Activated naive CD8-positive, alpha-beta T cell (primary cell): Measurements from ENCODE around the gene RPL36.

Source experiments
- H3K27ac Mint-ChIP-seq: one replicate; pipeline ENCODE4 v1.8.0; 2021; ENCODE audit warnings: mixed read lengths
- H3K27me3 Mint-ChIP-seq: one replicate; pipeline ENCODE4 v1.8.0; 2021; ENCODE audit warnings: mixed read lengths
- H3K36me3 Mint-ChIP-seq: one replicate; pipeline ENCODE4 v1.8.0; 2021; ENCODE audit warnings: mixed read lengths
- H3K4me1 Mint-ChIP-seq: one replicate; pipeline ENCODE4 v1.8.0; 2021; ENCODE audit warnings: low read depth, mixed read lengths
- H3K4me3 Mint-ChIP-seq: one replicate; pipeline ENCODE4 v1.8.0; 2021; ENCODE audit warnings: mild to moderate bottlenecking, mixed read lengths
- H3K9me3 Mint-ChIP-seq: one replicate; pipeline ENCODE4 v1.8.0; 2021; ENCODE audit warnings: low read depth, mixed read lengths

Gene RPL36

GRCh38 chr19:5690125-5690954, at the start of gene RPL36:
RPL36 (plus strand) TSS chr19:5690295; CDS start chr19:5690508, 213 bp downstream.
- Mint-ChIP-seq H3K27ac (peak within 1 kb of the TSS; percentile 96), H3K4me1 (peaks cover 19% of the 10 kb centered on the region), H3K36me3 (peaks cover 6% of the 10 kb centered on the region), H3K9me3 (no peaks in the 10 kb centered on the region), H3K4me3 (peak within 1 kb of the TSS; percentile 97), H3K27me3 (no peaks in the 10 kb centered on the region)

- Mint-ChIP-seq H3K4me1 (peaks cover 40% of the 10 kb centered on the region), H3K27me3 (no peaks in the 10 kb centered on the region), H3K27ac (peak overlapping the region; percentile 35), H3K9me3 (no peaks in the 10 kb centered on the region), H3K4me3 (no peak overlapping the region), H3K36me3 (no peaks in the 10 kb centered on the region)
Observed at GRCh38 chr19:5641171-5641570, 48.9 kb upstream of the RPL36 start.

GRCh38 chr19:5642204-5642603, 47.9 kb upstream of the RPL36 start:
- no peaks in the 10 kb centered on the region for H3K27me3 Mint-ChIP-seq
- peaks cover 46% of the 10 kb centered on the region for H3K4me1 Mint-ChIP-seq
- peaks cover 6% of the 10 kb centered on the region for H3K36me3 Mint-ChIP-seq
- H3K9me3 Mint-ChIP-seq, result no peaks in the 10 kb centered on the region
- peak overlapping the region; percentile 64 for H3K27ac Mint-ChIP-seq
- H3K4me3 Mint-ChIP-seq, result no peak overlapping the region

- H3K36me3 Mint-ChIP-seq, result peaks cover 7% of the 10 kb centered on the region
- no peaks in the 10 kb centered on the region for H3K9me3 Mint-ChIP-seq
- H3K27ac Mint-ChIP-seq, result no peak overlapping the region
- no peaks in the 10 kb centered on the region for H3K27me3 Mint-ChIP-seq
- H3K4me3 Mint-ChIP-seq, result no peak overlapping the region
- H3K4me1 Mint-ChIP-seq, result peaks cover 39% of the 10 kb centered on the region
Observed at GRCh38 chr19:5643060-5643459, 47.0 kb upstream of the RPL36 start.

- Mint-ChIP-seq H3K9me3 (no peaks in the 10 kb centered on the region), H3K4me3 (no peak overlapping the region), H3K36me3 (peaks cover 7% of the 10 kb centered on the region), H3K27ac (no peak overlapping the region), H3K4me1 (peaks cover 39% of the 10 kb centered on the region), H3K27me3 (no peaks in the 10 kb centered on the region)
Observed at GRCh38 chr19:5644037-5644436, 46.1 kb upstream of the RPL36 start.

- H3K27me3 Mint-ChIP-seq, result no peaks in the 10 kb centered on the region
- H3K36me3 Mint-ChIP-seq, result peaks cover 9% of the 10 kb centered on the region
- H3K9me3 Mint-ChIP-seq, result no peaks in the 10 kb centered on the region
- peak overlapping the region; percentile 50 for H3K27ac Mint-ChIP-seq
- H3K4me1 Mint-ChIP-seq, result peaks cover 34% of the 10 kb centered on the region
- H3K4me3 Mint-ChIP-seq, result no peak overlapping the region
Observed at GRCh38 chr19:5645409-5645808, 44.7 kb upstream of the RPL36 start.

- H3K4me1 Mint-ChIP-seq, result peaks cover 30% of the 10 kb centered on the region
Observed at GRCh38 chr19:5646703-5647102, 43.4 kb upstream of the RPL36 start.

GRCh38 chr19:5648464-5648863, 41.6 kb upstream of the RPL36 start:
- Mint-ChIP-seq H3K4me1 (peaks cover 22% of the 10 kb centered on the region), H3K27ac (no peak overlapping the region), H3K4me3 (no peak overlapping the region), H3K36me3 (peaks cover 11% of the 10 kb centered on the region), H3K9me3 (no peaks in the 10 kb centered on the region), H3K27me3 (no peaks in the 10 kb centered on the region)

More at GRCh38 chr19:5646703-5647102, 43.4 kb upstream of the RPL36 start:
- peak overlapping the region; percentile 16 for H3K27ac Mint-ChIP-seq
- H3K4me3 Mint-ChIP-seq, result no peak overlapping the region
- peaks cover 9% of the 10 kb centered on the region for H3K36me3 Mint-ChIP-seq
- no peaks in the 10 kb centered on the region for H3K9me3 Mint-ChIP-seq
- no peaks in the 10 kb centered on the region for H3K27me3 Mint-ChIP-seq

- Mint-ChIP-seq H3K36me3 (peaks cover 11% of the 10 kb centered on the region), H3K27ac (no peak overlapping the region), H3K4me3 (no peak overlapping the region), H3K9me3 (no peaks in the 10 kb centered on the region), H3K27me3 (no peaks in the 10 kb centered on the region), H3K4me1 (peaks cover 6% of the 10 kb centered on the region)
Observed at GRCh38 chr19:5651361-5651760, 38.7 kb upstream of the RPL36 start.

- Mint-ChIP-seq H3K9me3 (no peaks in the 10 kb centered on the region), H3K27ac (no peak overlapping the region), H3K4me3 (no peak overlapping the region), H3K36me3 (peaks cover 4% of the 10 kb centered on the region), H3K4me1 (no peaks in the 10 kb centered on the region), H3K27me3 (no peaks in the 10 kb centered on the region)
Observed at GRCh38 chr19:5652261-5652660, 37.8 kb upstream of the RPL36 start.

GRCh38 chr19:5654931-5655330, 35.2 kb upstream of the RPL36 start:
- no peak overlapping the region for H3K27ac Mint-ChIP-seq
- no peaks in the 10 kb centered on the region for H3K27me3 Mint-ChIP-seq
- H3K4me1 Mint-ChIP-seq, result no peaks in the 10 kb centered on the region
- H3K9me3 Mint-ChIP-seq, result no peaks in the 10 kb centered on the region
- peaks cover 6% of the 10 kb centered on the region for H3K36me3 Mint-ChIP-seq
- no peak overlapping the region for H3K4me3 Mint-ChIP-seq

GRCh38 chr19:5655412-5655811, 34.7 kb upstream of the RPL36 start:
- Mint-ChIP-seq H3K27me3 (no peaks in the 10 kb centered on the region), H3K27ac (no peak overlapping the region), H3K36me3 (peaks cover 4% of the 10 kb centered on the region), H3K9me3 (no peaks in the 10 kb centered on the region), H3K4me3 (no peak overlapping the region), H3K4me1 (no peaks in the 10 kb centered on the region)

GRCh38 chr19:5661483-5661882, 28.6 kb upstream of the RPL36 start:
- no peak overlapping the region for H3K27ac Mint-ChIP-seq

GRCh38 chr19:5663904-5664303, 26.2 kb upstream of the RPL36 start:
- no peaks in the 10 kb centered on the region for H3K27me3 Mint-ChIP-seq
- H3K4me1 Mint-ChIP-seq, result no peaks in the 10 kb centered on the region
- H3K9me3 Mint-ChIP-seq, result no peaks in the 10 kb centered on the region
- no peaks in the 10 kb centered on the region for H3K36me3 Mint-ChIP-seq
- no peak overlapping the region for H3K27ac Mint-ChIP-seq
- no peak overlapping the region for H3K4me3 Mint-ChIP-seq

More at GRCh38 chr19:5661483-5661882, 28.6 kb upstream of the RPL36 start:
- H3K9me3 Mint-ChIP-seq, result no peaks in the 10 kb centered on the region
- no peaks in the 10 kb centered on the region for H3K4me1 Mint-ChIP-seq
- no peak overlapping the region for H3K4me3 Mint-ChIP-seq
- H3K27me3 Mint-ChIP-seq, result no peaks in the 10 kb centered on the region
- H3K36me3 Mint-ChIP-seq, result peaks cover 2% of the 10 kb centered on the region

GRCh38 chr19:5664515-5664914, 25.6 kb upstream of the RPL36 start:
- Mint-ChIP-seq H3K9me3 (no peaks in the 10 kb centered on the region), H3K27me3 (no peaks in the 10 kb centered on the region), H3K4me3 (no peak overlapping the region), H3K36me3 (no peaks in the 10 kb centered on the region), H3K27ac (peak overlapping the region; percentile 41), H3K4me1 (no peaks in the 10 kb centered on the region)
